T-helper 1 cell treated with Interleukin-12 subunit alpha and Interleukin-12 subunit beta and Interleukin-4 antibody, amounts not matched to agents 30 μg/mL and 1 μg/mL, for 36 hours (primary cell): ENCODE results near the gene EIF4G3.
"Not testable (repeated sequence)": the region's sequence is repeated elsewhere in the genome, so short reads cannot be mapped to it uniquely, and the experiment has no call there.

Source experiments
- H3K27ac Mint-ChIP-seq: one replicate; pipeline ENCODE4 v1.8.0; 2021; ENCODE audit warnings: mild to moderate bottlenecking, mixed read lengths
- H3K27me3 Mint-ChIP-seq: one replicate; pipeline ENCODE4 v1.8.0; 2021; ENCODE audit warnings: low read depth, mixed read lengths
- H3K36me3 Mint-ChIP-seq: one replicate; pipeline ENCODE4 v1.8.0; 2021; ENCODE audit warnings: low read depth, mixed read lengths
- H3K4me1 Mint-ChIP-seq: one replicate; pipeline ENCODE4 v1.8.0; 2021; ENCODE audit warnings: low read depth, mixed read lengths
- H3K4me3 Mint-ChIP-seq: one replicate; pipeline ENCODE4 v1.8.0; 2021; ENCODE audit warnings: mild to moderate bottlenecking, moderate library complexity, mixed read lengths
- H3K9me3 Mint-ChIP-seq: one replicate; pipeline ENCODE4 v1.8.0; 2021; ENCODE audit warnings: mixed read lengths

EIF4G3 gene

GRCh38 chr1:21065851-21066250 is 110.8 kb downstream of the EIF4G3 start:
- H3K4me1 Mint-ChIP-seq = peaks cover 5% of the 10 kb centered on the region
- H3K27ac Mint-ChIP-seq = no peak overlapping the region
- peaks cover 1% of the 10 kb centered on the region for H3K36me3 Mint-ChIP-seq

GRCh38 chr1:21064057-21064456 is 112.6 kb downstream of the EIF4G3 start:
- Mint-ChIP-seq H3K27me3 (no peaks in the 10 kb centered on the region), H3K27ac (no peak overlapping the region), H3K9me3 (no peaks in the 10 kb centered on the region), H3K4me3 (no peak overlapping the region), H3K36me3 (peaks cover 1% of the 10 kb centered on the region), H3K4me1 (peaks cover 1% of the 10 kb centered on the region)

More at GRCh38 chr1:21065851-21066250, 110.8 kb downstream of the EIF4G3 start:
- no peak overlapping the region for H3K4me3 Mint-ChIP-seq
- no peaks in the 10 kb centered on the region for H3K9me3 Mint-ChIP-seq
- H3K27me3 Mint-ChIP-seq = no peaks in the 10 kb centered on the region

GRCh38 chr1:21060523-21060922 is 116.2 kb downstream of the EIF4G3 start:
- H3K4me3 Mint-ChIP-seq = no peak overlapping the region
- H3K27ac Mint-ChIP-seq = no peak overlapping the region
- H3K9me3 Mint-ChIP-seq = no peaks in the 10 kb centered on the region
- H3K4me1 Mint-ChIP-seq = no peaks in the 10 kb centered on the region
- peaks cover 1% of the 10 kb centered on the region for H3K36me3 Mint-ChIP-seq
- H3K27me3 Mint-ChIP-seq = no peaks in the 10 kb centered on the region

GRCh38 chr1:21059021-21059420 is 117.7 kb downstream of the EIF4G3 start:
- Mint-ChIP-seq H3K27me3 (no peaks in the 10 kb centered on the region), H3K36me3 (peaks cover 1% of the 10 kb centered on the region), H3K4me3 (no peak overlapping the region), H3K9me3 (no peaks in the 10 kb centered on the region), H3K4me1 (no peaks in the 10 kb centered on the region), H3K27ac (no peak overlapping the region)

- H3K4me1 Mint-ChIP-seq = no peaks in the 10 kb centered on the region
- no peak overlapping the region for H3K4me3 Mint-ChIP-seq
- H3K36me3 Mint-ChIP-seq = peaks cover 1% of the 10 kb centered on the region
- no peaks in the 10 kb centered on the region for H3K9me3 Mint-ChIP-seq
- H3K27ac Mint-ChIP-seq = no peak overlapping the region
- no peaks in the 10 kb centered on the region for H3K27me3 Mint-ChIP-seq
Measured at GRCh38 chr1:21058035-21058793, 118.5 kb downstream of the EIF4G3 start.

- H3K27me3 Mint-ChIP-seq, H3K27ac Mint-ChIP-seq, H3K36me3 Mint-ChIP-seq, H3K4me3 Mint-ChIP-seq, H3K9me3 Mint-ChIP-seq, H3K4me1 Mint-ChIP-seq: not testable (repeated sequence)
Measured at GRCh38 chr1:21053189-21053928, 123.3 kb downstream of the EIF4G3 start.

- H3K9me3 Mint-ChIP-seq = no peaks in the 10 kb centered on the region
- H3K27ac Mint-ChIP-seq = no peak overlapping the region
- H3K36me3 Mint-ChIP-seq = peaks cover 12% of the 10 kb centered on the region
- H3K27me3 Mint-ChIP-seq = no peaks in the 10 kb centered on the region
- no peaks in the 10 kb centered on the region for H3K4me1 Mint-ChIP-seq
- no peak overlapping the region for H3K4me3 Mint-ChIP-seq
Measured at GRCh38 chr1:21052034-21052433, 124.7 kb downstream of the EIF4G3 start.

GRCh38 chr1:21051177-21051825 is 125.4 kb downstream of the EIF4G3 start:
- no peaks in the 10 kb centered on the region for H3K9me3 Mint-ChIP-seq
- H3K27me3 Mint-ChIP-seq = no peaks in the 10 kb centered on the region
- H3K27ac Mint-ChIP-seq = no peak overlapping the region
- peaks cover 12% of the 10 kb centered on the region for H3K36me3 Mint-ChIP-seq
- no peaks in the 10 kb centered on the region for H3K4me1 Mint-ChIP-seq
- H3K4me3 Mint-ChIP-seq = no peak overlapping the region

- Mint-ChIP-seq H3K9me3 (no peaks in the 10 kb centered on the region), H3K4me3 (no peak overlapping the region), H3K27me3 (no peaks in the 10 kb centered on the region), H3K4me1 (no peaks in the 10 kb centered on the region), H3K27ac (no peak overlapping the region), H3K36me3 (peaks cover 12% of the 10 kb centered on the region)
Measured at GRCh38 chr1:21050031-21050430, 126.7 kb downstream of the EIF4G3 start.

GRCh38 chr1:21048462-21048861 is 128.2 kb downstream of the EIF4G3 start:
- Mint-ChIP-seq H3K4me1 (no peaks in the 10 kb centered on the region), H3K27ac (no peak overlapping the region), H3K9me3 (no peaks in the 10 kb centered on the region), H3K36me3 (peaks cover 14% of the 10 kb centered on the region), H3K4me3 (no peak overlapping the region), H3K27me3 (no peaks in the 10 kb centered on the region)

GRCh38 chr1:21046132-21046531 is 130.6 kb downstream of the EIF4G3 start:
- H3K4me1 Mint-ChIP-seq = no peaks in the 10 kb centered on the region
- no peaks in the 10 kb centered on the region for H3K9me3 Mint-ChIP-seq
- H3K4me3 Mint-ChIP-seq = no peak overlapping the region
- no peaks in the 10 kb centered on the region for H3K27me3 Mint-ChIP-seq
- no peak overlapping the region for H3K27ac Mint-ChIP-seq
- H3K36me3 Mint-ChIP-seq = peaks cover 19% of the 10 kb centered on the region

GRCh38 chr1:21045351-21045750 is 131.3 kb downstream of the EIF4G3 start:
- H3K4me3 Mint-ChIP-seq = no peak overlapping the region
- H3K9me3 Mint-ChIP-seq = no peaks in the 10 kb centered on the region
- H3K27ac Mint-ChIP-seq = no peak overlapping the region
- peaks cover 20% of the 10 kb centered on the region for H3K36me3 Mint-ChIP-seq
- H3K27me3 Mint-ChIP-seq = no peaks in the 10 kb centered on the region
- no peaks in the 10 kb centered on the region for H3K4me1 Mint-ChIP-seq

GRCh38 chr1:21042929-21043605 is 133.6 kb downstream of the EIF4G3 start:
- no peak overlapping the region for H3K4me3 Mint-ChIP-seq
- peaks cover 15% of the 10 kb centered on the region for H3K36me3 Mint-ChIP-seq
- no peaks in the 10 kb centered on the region for H3K4me1 Mint-ChIP-seq
- H3K27me3 Mint-ChIP-seq = no peaks in the 10 kb centered on the region
- no peak overlapping the region for H3K27ac Mint-ChIP-seq
- no peaks in the 10 kb centered on the region for H3K9me3 Mint-ChIP-seq

- H3K27ac Mint-ChIP-seq = no peak overlapping the region
- no peaks in the 10 kb centered on the region for H3K27me3 Mint-ChIP-seq
- no peak overlapping the region for H3K4me3 Mint-ChIP-seq
- H3K9me3 Mint-ChIP-seq = no peaks in the 10 kb centered on the region
- peaks cover 13% of the 10 kb centered on the region for H3K36me3 Mint-ChIP-seq
- no peaks in the 10 kb centered on the region for H3K4me1 Mint-ChIP-seq
Measured at GRCh38 chr1:21041541-21041940, 135.2 kb downstream of the EIF4G3 start.
